ENCODE data around the gene BICC1. TPM values are rescaled to one million over a fixed set of nuclear protein-coding genes. Genes with fewer than 3 reads are reported as not detected.

The BICC1 gene
- total RNA-seq, 2 donors from 2014 or later: 8.3 to 15.7 TPM

GRCh38 chr10:58570307-58570723 is 57.6 kb downstream of the BICC1 start:
- H3K4me1 ChIP-seq: peaks cover 0 to 13% of the 10 kb centered on the region in 2 donors
- no peak for DNase-seq (ENCODE audit: low spot score)
- no peak for TF ChIP-seq CTCF (IDR thresholded peaks at IDR 0.05)
- H3K27me3 ChIP-seq: no peaks in the 10 kb centered on the region
- H3K9me3 ChIP-seq: no peaks in the 10 kb centered on the region
- H3K27ac ChIP-seq: no peak overlapping the region
- no peak overlapping the region for H3K4me3 ChIP-seq
- H3K36me3 ChIP-seq: no peaks in the 10 kb centered on the region

- Histone ChIP-seq H3K27me3 (no peaks in the 10 kb centered on the region), H3K4me1 (peaks cover 0 to 14% of the 10 kb centered on the region in 2 donors), H3K9me3 (no peaks in the 10 kb centered on the region), H3K4me3 (no peak overlapping the region), H3K36me3 (no peaks in the 10 kb centered on the region), H3K27ac (no peak overlapping the region)
- no peak for DNase-seq (ENCODE audit: low spot score)
- no peak for TF ChIP-seq CTCF (IDR thresholded peaks at IDR 0.05)
Observed at GRCh38 chr10:58570979-58571378, 58.3 kb downstream of the BICC1 start.

GRCh38 chr10:58573144-58573543 is 60.5 kb downstream of the BICC1 start:
- peaks cover 0 to 35% of the 10 kb centered on the region in 2 donors for H3K4me1 ChIP-seq
- no peaks in the 10 kb centered on the region for H3K36me3 ChIP-seq
- no peaks in the 10 kb centered on the region for H3K9me3 ChIP-seq
- DNase-seq (ENCODE audit: low spot score): no peak
- no peaks in the 10 kb centered on the region for H3K27me3 ChIP-seq
- no peak overlapping the region for H3K27ac ChIP-seq
- TF ChIP-seq CTCF (IDR thresholded peaks at IDR 0.05): no peak
- H3K4me3 ChIP-seq: no peak overlapping the region

GRCh38 chr10:58574058-58574457 is 61.4 kb downstream of the BICC1 start:
- no peak for DNase-seq (ENCODE audit: low spot score)
- no peaks in the 10 kb centered on the region for H3K36me3 ChIP-seq
- no peak overlapping the region for H3K4me3 ChIP-seq
- TF ChIP-seq CTCF (IDR thresholded peaks at IDR 0.05): no peak
- no peaks in the 10 kb centered on the region for H3K9me3 ChIP-seq
- H3K27me3 ChIP-seq: no peaks in the 10 kb centered on the region
- H3K27ac ChIP-seq: no peak overlapping the region
- peaks cover 0 to 43% of the 10 kb centered on the region in 2 donors for H3K4me1 ChIP-seq

GRCh38 chr10:58575491-58575890 is 62.8 kb downstream of the BICC1 start:
- Histone ChIP-seq H3K4me1 (peaks cover 0 to 43% of the 10 kb centered on the region in 2 donors), H3K27ac (no peak overlapping the region)
- DNase-seq (ENCODE audit: low spot score): no peak

More at GRCh38 chr10:58575491-58575890, 62.8 kb downstream of the BICC1 start:
- H3K4me3 ChIP-seq: no peak overlapping the region
- H3K27me3 ChIP-seq: no peaks in the 10 kb centered on the region
- no peak for TF ChIP-seq CTCF (IDR thresholded peaks at IDR 0.05)
- no peaks in the 10 kb centered on the region for H3K36me3 ChIP-seq
- no peaks in the 10 kb centered on the region for H3K9me3 ChIP-seq
